Adrenal gland (tissue), 12 donors: ENCODE results near the gene ZNF506. TPM values are rescaled to one million over a fixed set of nuclear protein-coding genes. Genes with fewer than 3 reads are reported as not detected.
A peak's percentile ranks its signal among the peaks of the same experiment; 100 is the strongest.
"Not testable (repeated sequence)": the region's sequence is repeated elsewhere in the genome, so short reads cannot be mapped to it uniquely, and the experiment has no call there.

Experiments
- DNase-seq, 7 donors: peaks; one replicate each; pipeline ENCODE4 v3.0.0-alpha.2; 2019 to 2020
- H3K27ac ChIP-seq, 5 donors: fragments of 200-600 bp; sonication (generic) in 4 of 5; 1 replicate in 3 of 5; 2 replicates in 2 of 5; pipeline versions ENCODE4 v1.5.1 to v1.8.0; 2016 to 2020; ENCODE audit warnings: mild to moderate bottlenecking in 1 of 5
- H3K27me3 ChIP-seq: fragments of 200-600 bp; 2 replicates; pipeline ENCODE4 v1.8.0; 2021
- H3K36me3 ChIP-seq, 2 donors: fragments of 200-600 bp; replicated peaks in 1 of 2; 1 replicate in 1 of 2; 2 replicates in 1 of 2; pipeline versions ENCODE4 v1.5.1 to v1.8.0; 2018 to 2022
- H3K4me1 ChIP-seq, 2 donors: fragments of 200-600 bp; replicated peaks in 1 of 2; 1 replicate in 1 of 2; 2 replicates in 1 of 2; pipeline versions ENCODE4 v1.5.1 to v1.8.0; 2018 to 2021
- H3K4me3 ChIP-seq, 4 donors: fragments of 200-600 bp; sonication (generic) in 3 of 4; one replicate each; pipeline ENCODE4 v1.5.1; 2016 to 2018
- H3K9me3 ChIP-seq, 3 donors: fragments of 200-600 bp; sonication (generic) in 1 of 3; replicated peaks in 1 of 3; 1 replicate in 2 of 3; 2 replicates in 1 of 3; pipeline versions ENCODE4 v1.5.1 to v1.8.0; 2016 to 2021
- CTCF ChIP-seq, 6 experiments: fragments of 450-650 bp in 4 of 6; fragments of 200-600 bp in 2 of 6; sonication (generic) in 1 of 6; IDR thresholded peaks; 1 replicate in 5 of 6; 2 replicates in 1 of 6; pipeline versions ENCODE4 v1.5.1 to v1.8.0; 2016 to 2021; ENCODE audit warnings: antibody characterized with exemption in 6 of 6, mild to moderate bottlenecking in 2 of 6, moderate library complexity in 1 of 6
- POLR2A ChIP-seq, 2 donors: fragments of 450-650 bp; IDR thresholded peaks; one replicate each; pipeline ENCODE4 v1.6.1; 2017; ENCODE audit warnings: antibody characterized with exemption in 2 of 2, mild to moderate bottlenecking in 2 of 2, moderate library complexity in 1 of 2
- WGBS, 4 donors: extraction: QIAGEN DNeasy Blood & Tissue Kit in 2 of 4; methylation state at CpG; one replicate each; pipeline versions ENCODE4 v1.1.5 to v1.1.7; 2013 to 2017; 5-methylcytosine and 5-hydroxymethylcytosine counted together
- intact Hi-C, 2 donors: fragments of 100-400 bp; cut with DNase I; formaldehyde crosslinking; loops; one replicate each; pipeline versions ENCODE4 v1.14.1 to v1.15.0; 2022 to 2023
- polyA plus RNA-seq, 3 donors: library from polyadenylated mRNA; stranded (reverse); fragments of 200-250 nt in 2 of 3; fragments of 350-450 nt in 1 of 3; fragmentation: Illumina TruSeq in 1 of 3; extraction: RNeasy Lipid Tissue Mini Kit (QIAGEN cat#74804) in 1 of 3; gene quantifications; one replicate each; pipeline ENCODE4 v1.2.3, GENCODE V29; 2013 to 2014
- total RNA-seq, 9 donors: library from RNA; depleted of rRNA in 4 of 9; stranded (reverse); fragments of >200 nt in 4 of 9; fragments of 120-200 nt in 1 of 9; fragmentation: NEBNext Ultra II Directional in 1 of 9; extraction: Animal tissue kit (Norgen Biotek cat#: 25700) in 1 of 9; gene quantifications; one replicate each; pipeline versions ENCODE4 v1.1.0 to v1.2.4, GENCODE V29; 2013 to 2023
- donor health status: healthy with polysubstance abuse.
- donor health status: Bipolar disorder and iron deficiency.
- donor health status: DM: yes; HTN: yes; CAD: no.
- donor health status: DM: no; HTN: no; CAD: no.
- donor health status: DM: no; HTN: no; CAD: no.
- donor health status: DM: yes; HTN: yes; CAD: no.

The ZNF506 gene
- total and polyA plus RNA-seq, 12 donors: 4.7 to 38.6 (median 21.2) TPM

DNA sequence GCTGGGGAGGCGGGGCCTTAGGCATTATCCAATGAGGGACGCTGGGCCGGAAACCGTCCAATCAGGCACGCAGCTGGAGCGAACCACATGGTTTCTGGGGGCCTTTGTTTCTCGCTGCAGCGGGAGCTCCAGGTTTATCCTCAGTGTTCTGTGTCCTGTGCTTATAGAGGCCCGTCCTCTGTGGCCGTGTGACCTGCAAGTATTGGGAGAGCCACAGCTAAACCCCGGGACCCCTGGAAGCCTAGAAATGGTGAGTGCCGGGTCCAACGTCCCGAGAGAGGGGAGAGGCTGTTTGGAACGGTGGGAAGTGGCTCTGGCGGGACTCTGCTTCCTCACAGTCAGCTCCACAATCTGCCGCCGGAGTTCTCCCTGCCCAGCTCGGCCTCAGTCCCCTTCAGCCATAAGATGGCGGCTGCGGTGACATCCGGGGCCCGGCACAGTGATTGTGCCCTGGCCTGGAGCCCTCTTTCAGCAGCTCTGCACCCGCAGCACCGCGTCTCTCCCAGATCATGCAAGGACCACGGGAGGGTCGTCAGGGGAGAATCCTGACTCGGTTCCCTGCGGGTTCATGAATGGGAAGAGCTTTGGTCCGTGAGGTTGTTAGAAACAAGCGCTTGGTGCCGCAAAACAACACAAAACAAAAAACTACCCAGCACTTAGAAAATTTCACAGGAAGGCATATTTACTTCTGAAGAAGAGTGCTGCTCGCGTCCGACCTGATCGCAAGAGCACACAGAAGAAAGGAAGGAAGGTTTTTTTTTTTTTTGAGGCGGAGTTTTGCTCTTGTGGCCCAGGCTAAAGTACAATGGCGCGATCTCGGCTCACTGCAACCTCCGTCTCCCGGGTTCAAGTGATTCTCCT, 44.4 kb upstream of the ZNF506 start, which contains the start of gene ZNF253:
TSS of gene ZNF253 (plus strand) at position 133 of the 861 bp plus-strand sequence. CDS start at position 248, 115 bp downstream.
- Histone ChIP-seq H3K36me3 (no peaks in the 10 kb centered on the region), H3K27ac (peak within 1 kb of the TSS; percentile 89 to 94 (median 92)), H3K27me3 (no peaks in the 10 kb centered on the region), H3K9me3 (no peaks in the 10 kb centered on the region), H3K4me1 (peaks cover 19 to 28% of the 10 kb centered on the region in 2 donors), H3K4me3 (peak within 1 kb of the TSS; percentile 37 to 92 (median 82))
- no peak for TF ChIP-seq CTCF (IDR thresholded peaks at IDR 0.05)
- peak; percentile 96 to 98 for TF ChIP-seq POLR2A (IDR thresholded peaks at IDR 0.05)
- WGBS, 4 donors: 0 to 1% (median 0%) methylated on average over 32 to 43 of the region's 43 CpGs
- intact Hi-C loops: no loop called here
- peak; percentile 96 to 99 (median 98) for DNase-seq

DNA sequence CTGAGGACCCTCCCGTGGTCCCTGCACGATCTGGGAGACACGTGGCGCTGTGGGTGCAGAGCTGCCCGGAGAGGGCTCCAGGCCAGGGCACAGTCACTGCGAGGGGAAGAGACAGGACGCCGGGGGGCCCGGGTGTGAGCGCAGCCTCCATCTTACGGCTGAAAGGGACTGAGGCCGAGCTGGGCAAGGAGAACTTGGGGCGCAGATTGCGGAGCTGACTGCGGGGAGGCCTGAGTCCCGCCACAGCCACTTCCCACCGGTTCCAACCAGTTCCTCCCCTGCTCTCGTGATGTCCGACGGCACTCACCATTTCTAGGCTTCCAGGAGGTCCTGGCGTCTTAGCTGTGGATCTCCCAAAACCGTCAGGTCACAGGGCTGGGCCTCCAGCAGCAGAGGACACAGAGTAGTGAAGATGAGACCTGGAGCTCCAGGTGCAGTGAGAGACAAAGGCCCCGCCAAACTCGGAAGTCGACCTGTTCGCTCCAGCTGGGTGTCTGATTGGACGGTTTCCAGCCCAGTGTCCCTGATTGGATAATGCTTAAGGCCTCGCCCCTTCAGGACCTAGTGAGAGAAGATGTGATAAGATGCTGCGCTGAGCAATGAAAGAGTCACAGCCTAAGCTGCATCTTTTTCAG, 39.3 kb upstream of the ZNF506 start:
- H3K27me3 ChIP-seq: no peaks in the 10 kb centered on the region
- H3K27ac ChIP-seq: no peak overlapping the region
- intact Hi-C loops: no loop called here
- peak in 5 of 7 donors; percentile 12 to 71 (median 30) for DNase-seq
- TF ChIP-seq CTCF (IDR thresholded peaks at IDR 0.05) (no peak), POLR2A (IDR thresholded peaks at IDR 0.05) (no peak)
- H3K4me3 ChIP-seq: peak overlapping the region in 1 of 4 donors; percentile 32
- no peaks in the 10 kb centered on the region for H3K9me3 ChIP-seq
- H3K36me3 ChIP-seq: no peaks in the 10 kb centered on the region
- 22 to 27% (median 22%) methylated on average over 10 to 29 of the region's 29 CpGs for WGBS, 4 donors
- no peaks in the 10 kb centered on the region for H3K4me1 ChIP-seq

DNA sequence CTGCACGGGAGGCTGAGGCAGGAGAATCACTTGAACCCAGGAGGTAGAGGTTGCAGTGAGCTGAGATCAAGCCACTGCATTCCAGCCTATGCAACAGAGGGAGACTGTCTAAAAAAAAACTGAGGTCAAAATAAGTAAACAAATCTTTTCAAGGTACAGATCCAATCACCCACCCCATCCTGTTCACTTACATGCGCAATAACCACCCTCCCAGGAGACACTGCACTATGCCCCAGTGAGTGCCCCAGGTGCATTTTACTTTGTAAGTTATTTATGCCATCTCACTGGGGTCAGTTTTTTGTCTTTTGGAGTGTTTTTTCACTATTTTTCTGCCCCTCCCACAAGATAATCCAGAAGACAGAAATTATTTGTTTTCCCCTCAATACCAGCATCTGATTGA, 37.2 kb upstream of the ZNF506 start:
- WGBS, 4 donors: 85 to 98% (median 91%) methylated on average over 2 of the region's 2 CpGs
- no peaks in the 10 kb centered on the region for H3K9me3 ChIP-seq
- H3K4me1 ChIP-seq: no peaks in the 10 kb centered on the region
- H3K27ac ChIP-seq: no peak overlapping the region
- H3K36me3 ChIP-seq: no peaks in the 10 kb centered on the region
- no peak overlapping the region for H3K4me3 ChIP-seq
- TF ChIP-seq POLR2A (IDR thresholded peaks at IDR 0.05): no peak
- TF ChIP-seq CTCF (IDR thresholded peaks at IDR 0.05): no peak
- DNase-seq: no peak
- intact Hi-C loops: no loop called here
- H3K27me3 ChIP-seq: no peaks in the 10 kb centered on the region

DNA sequence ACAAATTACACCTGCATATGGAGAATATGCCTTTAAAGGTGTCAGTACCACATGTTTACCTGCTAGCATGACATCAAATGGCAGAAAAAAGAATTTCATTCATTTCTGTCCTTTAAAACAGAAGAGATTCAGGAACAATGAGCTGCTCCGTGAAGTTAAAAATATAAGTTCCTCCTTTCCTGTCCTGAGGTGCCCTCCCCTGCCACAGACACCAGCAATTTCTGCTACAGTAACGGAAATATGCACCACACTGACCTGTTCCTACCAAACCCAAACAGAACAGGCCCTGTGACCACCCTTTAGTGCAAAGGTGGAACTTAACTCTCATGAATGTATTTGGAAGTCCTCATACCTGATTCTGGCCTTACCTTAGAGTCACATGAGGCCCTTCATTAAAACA, 30.2 kb upstream of the ZNF506 start:
- H3K4me1 ChIP-seq: not testable (repeated sequence)

More for the DNA sequence above, 30.2 kb upstream of the ZNF506 start:
- H3K9me3 ChIP-seq, DNase-seq, H3K27me3 ChIP-seq, intact Hi-C loops, H3K27ac ChIP-seq, H3K4me3 ChIP-seq, H3K36me3 ChIP-seq: not testable (repeated sequence)
- 53 to 77% (median 66%) methylated on average over 2 of the region's 2 CpGs for WGBS, 4 donors
